GM20000 (cell line): Measurements from ENCODE around the gene KCNQ1.

ENCODE experiments used
- DNase-seq: peaks from one replicate; pipeline ENCODE4 v3.0.0; 2012; ENCODE audit warnings: low spot score
- CTCF ChIP-seq: IDR thresholded peaks from 2 replicates; pipeline ENCODE4 v1.5.1; 2012; ENCODE audit warnings: mild to moderate bottlenecking, control low read depth; ENCODE audit errors: extremely low read depth, missing control alignments

Gene KCNQ1

GRCh38 chr11:2421226-2421994, 23.4 kb upstream of the KCNQ1 start:
- no peak for DNase-seq
- no peak for TF ChIP-seq CTCF

- TF ChIP-seq CTCF, result no peak
- no peak for DNase-seq
Observed at GRCh38 chr11:2421996-2422395, 22.8 kb upstream of the KCNQ1 start.

GRCh38 chr11:2422461-2423156, 22.2 kb upstream of the KCNQ1 start:
- no peak for TF ChIP-seq CTCF
- DNase-seq, result no peak

GRCh38 chr11:2423157-2424025, 21.4 kb upstream of the KCNQ1 start:
- no peak for TF ChIP-seq CTCF
- DNase-seq, result no peak

GRCh38 chr11:2424811-2425495, 19.9 kb upstream of the KCNQ1 start:
- TF ChIP-seq CTCF, result no peak

GRCh38 chr11:2425506-2425905, 19.3 kb upstream of the KCNQ1 start:
- DNase-seq, result no peak
- no peak for TF ChIP-seq CTCF

More at GRCh38 chr11:2424811-2425495, 19.9 kb upstream of the KCNQ1 start:
- DNase-seq, result no peak
